Measurements from ENCODE around the gene LYAR.

DNA sequence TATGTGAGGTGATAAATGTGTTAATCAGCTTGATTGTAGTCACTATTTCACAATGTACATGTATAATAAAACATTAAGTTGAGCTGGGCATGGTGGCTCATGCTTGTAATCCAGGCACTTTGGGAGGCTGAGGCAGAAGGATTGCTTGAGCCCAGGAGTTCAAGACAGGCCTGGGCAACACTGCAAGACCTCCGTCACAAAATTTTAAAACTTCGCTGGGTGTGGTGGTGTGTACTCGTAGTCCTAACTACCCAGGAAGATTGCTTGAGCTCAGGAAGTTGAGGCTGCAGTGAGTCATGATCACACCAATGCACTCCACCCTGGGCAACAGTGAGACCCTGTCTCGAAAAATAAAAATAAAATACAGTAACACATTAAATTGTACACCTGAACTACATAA is 20.1 kb downstream of the LYAR start:
- TF ChIP-seq, protein P1, sequence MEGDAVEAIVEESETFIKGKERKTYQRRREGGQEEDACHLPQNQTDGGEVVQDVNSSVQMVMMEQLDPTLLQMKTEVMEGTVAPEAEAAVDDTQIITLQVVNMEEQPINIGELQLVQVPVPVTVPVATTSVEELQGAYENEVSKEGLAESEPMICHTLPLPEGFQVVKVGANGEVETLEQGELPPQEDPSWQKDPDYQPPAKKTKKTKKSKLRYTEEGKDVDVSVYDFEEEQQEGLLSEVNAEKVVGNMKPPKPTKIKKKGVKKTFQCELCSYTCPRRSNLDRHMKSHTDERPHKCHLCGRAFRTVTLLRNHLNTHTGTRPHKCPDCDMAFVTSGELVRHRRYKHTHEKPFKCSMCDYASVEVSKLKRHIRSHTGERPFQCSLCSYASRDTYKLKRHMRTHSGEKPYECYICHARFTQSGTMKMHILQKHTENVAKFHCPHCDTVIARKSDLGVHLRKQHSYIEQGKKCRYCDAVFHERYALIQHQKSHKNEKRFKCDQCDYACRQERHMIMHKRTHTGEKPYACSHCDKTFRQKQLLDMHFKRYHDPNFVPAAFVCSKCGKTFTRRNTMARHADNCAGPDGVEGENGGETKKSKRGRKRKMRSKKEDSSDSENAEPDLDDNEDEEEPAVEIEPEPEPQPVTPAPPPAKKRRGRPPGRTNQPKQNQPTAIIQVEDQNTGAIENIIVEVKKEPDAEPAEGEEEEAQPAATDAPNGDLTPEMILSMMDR (conservative IDR thresholded peaks at IDR 0.05; ENCODE audit: low read depth in 2 of 2), result no peak
- no peak for TF ChIP-seq EZH2 (IDR thresholded peaks at IDR 0.05; ENCODE audit: low read depth, unreplicated experiment)
- TF ChIP-seq, protein P2, sequence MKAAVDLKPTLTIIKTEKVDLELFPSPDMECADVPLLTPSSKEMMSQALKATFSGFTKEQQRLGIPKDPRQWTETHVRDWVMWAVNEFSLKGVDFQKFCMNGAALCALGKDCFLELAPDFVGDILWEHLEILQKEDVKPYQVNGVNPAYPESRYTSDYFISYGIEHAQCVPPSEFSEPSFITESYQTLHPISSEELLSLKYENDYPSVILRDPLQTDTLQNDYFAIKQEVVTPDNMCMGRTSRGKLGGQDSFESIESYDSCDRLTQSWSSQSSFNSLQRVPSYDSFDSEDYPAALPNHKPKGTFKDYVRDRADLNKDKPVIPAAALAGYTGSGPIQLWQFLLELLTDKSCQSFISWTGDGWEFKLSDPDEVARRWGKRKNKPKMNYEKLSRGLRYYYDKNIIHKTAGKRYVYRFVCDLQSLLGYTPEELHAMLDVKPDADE (IDR thresholded peaks at IDR 0.05), result no peak
- TF ChIP-seq STAT1 (IDR thresholded peaks at IDR 0.05; ENCODE audit: unreplicated experiment), result no peak
- no peak for TF ChIP-seq POLR2AphosphoS5 (IDR thresholded peaks at IDR 0.05; ENCODE audit: low read depth)
- TF ChIP-seq, protein P3, sequence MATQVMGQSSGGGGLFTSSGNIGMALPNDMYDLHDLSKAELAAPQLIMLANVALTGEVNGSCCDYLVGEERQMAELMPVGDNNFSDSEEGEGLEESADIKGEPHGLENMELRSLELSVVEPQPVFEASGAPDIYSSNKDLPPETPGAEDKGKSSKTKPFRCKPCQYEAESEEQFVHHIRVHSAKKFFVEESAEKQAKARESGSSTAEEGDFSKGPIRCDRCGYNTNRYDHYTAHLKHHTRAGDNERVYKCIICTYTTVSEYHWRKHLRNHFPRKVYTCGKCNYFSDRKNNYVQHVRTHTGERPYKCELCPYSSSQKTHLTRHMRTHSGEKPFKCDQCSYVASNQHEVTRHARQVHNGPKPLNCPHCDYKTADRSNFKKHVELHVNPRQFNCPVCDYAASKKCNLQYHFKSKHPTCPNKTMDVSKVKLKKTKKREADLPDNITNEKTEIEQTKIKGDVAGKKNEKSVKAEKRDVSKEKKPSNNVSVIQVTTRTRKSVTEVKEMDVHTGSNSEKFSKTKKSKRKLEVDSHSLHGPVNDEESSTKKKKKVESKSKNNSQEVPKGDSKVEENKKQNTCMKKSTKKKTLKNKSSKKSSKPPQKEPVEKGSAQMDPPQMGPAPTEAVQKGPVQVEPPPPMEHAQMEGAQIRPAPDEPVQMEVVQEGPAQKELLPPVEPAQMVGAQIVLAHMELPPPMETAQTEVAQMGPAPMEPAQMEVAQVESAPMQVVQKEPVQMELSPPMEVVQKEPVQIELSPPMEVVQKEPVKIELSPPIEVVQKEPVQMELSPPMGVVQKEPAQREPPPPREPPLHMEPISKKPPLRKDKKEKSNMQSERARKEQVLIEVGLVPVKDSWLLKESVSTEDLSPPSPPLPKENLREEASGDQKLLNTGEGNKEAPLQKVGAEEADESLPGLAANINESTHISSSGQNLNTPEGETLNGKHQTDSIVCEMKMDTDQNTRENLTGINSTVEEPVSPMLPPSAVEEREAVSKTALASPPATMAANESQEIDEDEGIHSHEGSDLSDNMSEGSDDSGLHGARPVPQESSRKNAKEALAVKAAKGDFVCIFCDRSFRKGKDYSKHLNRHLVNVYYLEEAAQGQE (IDR thresholded peaks at IDR 0.05; ENCODE audit: unreplicated experiment), result no peak
- TF ChIP-seq CREB1 (CRISPR knock-in tag; IDR thresholded peaks at IDR 0.05; ENCODE audit: low read depth), result no peak
- no peak for TF ChIP-seq ZNF114 (CRISPR knock-in tag; IDR thresholded peaks at IDR 0.05)
- TF ChIP-seq EZH2phosphoT487 (IDR thresholded peaks at IDR 0.05; ENCODE audit: unreplicated experiment), result no peak

Measured in GM23338 (cell line).